HepG2 (cell line): ENCODE measurements around the gene APOM. TPM values are rescaled to one million over a fixed set of nuclear protein-coding genes. Genes with fewer than 3 reads are reported as not detected.

Source experiments
- ATAC-seq: fragments of 200-7000 bp; cut with Tn5 transposase; 3 replicates; pipeline ENCODE4 v1.9.1; 2020; ENCODE audit warnings: mild to moderate bottlenecking, moderate library complexity
- BruUV-seq: library from RNA; stranded (reverse); fragments of 400-500 nt; replicated peaks from 2 replicates; lab custom pipeline; 2021; lab: Mats Ljungman, UMichigan
- CTCF ChIA-PET: fragments of 300-600 bp; formaldehyde crosslinking; extraction: SDS; loops from one replicate; lab custom pipeline; 2021; ENCODE audit warnings: low total read pairs, inconsistent platforms, low intra/inter-chr PET ratio; lab: Yijun Ruan, JAX
- POLR2A ChIA-PET: fragments of 350-600 bp; sonication (Branson Sonifier 250); formaldehyde crosslinking; loops from one replicate; lab custom pipeline; 2020; ENCODE audit warnings: antibody characterized with exemption, inconsistent platforms; lab: Yijun Ruan, JAX
- DNase-seq: peaks from one replicate; pipeline ENCODE4 v3.0.0-alpha.2; 2015; ENCODE audit warnings: low spot score
- FAIRE-seq: peaks from 3 replicates; lab custom pipeline; 2011; peaks lifted over from hg19 to GRCh38; lab: Jason Lieb, UNC
- H2AFZ ChIP-seq: one replicate; pipeline ENCODE4 v1.6.1; 2011; ENCODE audit warnings: low read length, inconsistent platforms
- H3K27ac ChIP-seq: fragments of 300-600 bp; 3 replicates; pipeline ENCODE4 v1.8.0; 2011; ENCODE audit warnings: mixed run types, mild to moderate bottlenecking, mixed read lengths, low read length, inconsistent platforms; ENCODE audit not compliant: insufficient read depth; ENCODE audit errors: extremely low read length
- H3K27me3 ChIP-seq, 2 experiments: fragments of 200-600 bp in 1 of 2; 2 replicates in 1 of 2; 3 replicates in 1 of 2; pipeline versions ENCODE4 v1.6.0 to v1.8.0; 2011; ENCODE audit warnings: low read length in 2 of 2, mild to moderate bottlenecking in 2 of 2, moderate library complexity in 2 of 2, inconsistent platforms in 1 of 2; ENCODE audit not compliant: insufficient read depth in 2 of 2, control insufficient read depth in 1 of 2
- H3K36me3 ChIP-seq, 2 experiments: fragments of 200-600 bp in 1 of 2; replicated peaks in 1 of 2; 2 replicates in 1 of 2; 3 replicates in 1 of 2; pipeline versions ENCODE4 v1.5.1 to v1.8.0; 2011; ENCODE audit warnings: low read length in 2 of 2, inconsistent platforms in 1 of 2; ENCODE audit not compliant: insufficient read depth in 2 of 2, control insufficient read depth in 1 of 2
- H3K4me1 ChIP-seq: 2 replicates; pipeline ENCODE4 v1.5.1; 2012; ENCODE audit warnings: low read length, inconsistent platforms; ENCODE audit not compliant: insufficient read depth
- H3K4me2 ChIP-seq: 2 replicates; pipeline ENCODE4 v1.6.0; 2011; ENCODE audit warnings: low read depth, low read length, inconsistent platforms
- H3K4me3 ChIP-seq, 3 experiments: fragments of 200-600 bp in 1 of 3; sonication (generic), shearing (Covaris generic) in 1 of 3; replicated peaks in 1 of 3; 2 replicates each; pipeline ENCODE4 v1.5.1; 2011 to 2016; ENCODE audit warnings: low read length in 3 of 3, inconsistent platforms in 2 of 3, low read depth in 2 of 3, mild to moderate bottlenecking in 2 of 3, control low read depth in 1 of 3, mixed read lengths in 1 of 3; ENCODE audit not compliant: insufficient read depth in 1 of 3
- H3K79me2 ChIP-seq: one replicate; pipeline ENCODE4 v1.6.1; 2011; ENCODE audit warnings: low read length, inconsistent platforms; ENCODE audit not compliant: insufficient read depth
- H3K9ac ChIP-seq: 2 replicates; pipeline ENCODE4 v1.6.0; 2011; ENCODE audit warnings: mild to moderate bottlenecking, low read depth, low read length, inconsistent platforms; ENCODE audit not compliant: insufficient read depth
- H3K9me3 ChIP-seq: 2 replicates; pipeline ENCODE4 v1.5.1; 2012; ENCODE audit warnings: mild to moderate bottlenecking, low read length
- H4K20me1 ChIP-seq: 2 replicates; pipeline ENCODE4 v1.6.0; 2011; ENCODE audit warnings: inconsistent platforms, mild to moderate bottlenecking, low read length, moderate library complexity; ENCODE audit not compliant: insufficient read depth
- AGO2 ChIP-seq: fragments of 200-400 bp; formaldehyde crosslinking; optimal IDR thresholded peaks from 2 replicates; pipeline ENCODE3; 2017; ENCODE audit warnings: mild to moderate bottlenecking, low read depth, low read length, moderate library complexity
- ELF4 ChIP-seq: sonication (generic); formaldehyde crosslinking; IDR thresholded peaks from 2 replicates; pipeline ENCODE4 v1.5.0; 2020; ENCODE audit warnings: missing genetic modification reagents, mild to moderate bottlenecking, moderate library complexity, borderline replicate concordance
- HNRNPL ChIP-seq: fragments of 200-400 bp; formaldehyde crosslinking; IDR thresholded peaks from 2 replicates; pipeline ENCODE4 v1.6.1; 2017; ENCODE audit warnings: mild to moderate bottlenecking, low read depth, low read length
- KLF16 ChIP-seq, 2 experiments: sonication (generic) in 1 of 2; formaldehyde crosslinking in 1 of 2; IDR thresholded peaks; 2 replicates each; pipeline versions ENCODE4 v1.6.1 to v1.8.0; 2016 to 2023; ENCODE audit warnings: missing genetic modification reagents in 2 of 2, missing compliant biosample characterization in 1 of 2
- NFIB ChIP-seq: sonication (generic); formaldehyde crosslinking; IDR thresholded peaks from 2 replicates; pipeline ENCODE4 v1.9.0; 2021; ENCODE audit warnings: missing genetic modification reagents, mild to moderate bottlenecking, borderline replicate concordance
- NONO ChIP-seq, 2 experiments: fragments of 450-650 bp in 1 of 2; sonication (generic) in 1 of 2; formaldehyde crosslinking in 1 of 2; IDR thresholded peaks in 1 of 2; conservative IDR thresholded peaks in 1 of 2; 2 replicates each; pipeline versions ENCODE4 v1.6.1 to v1.8.0; 2017 to 2022; ENCODE audit warnings: mild to moderate bottlenecking in 1 of 2, missing genetic modification reagents in 1 of 2, moderate library complexity in 1 of 2
- PHF8 ChIP-seq: sonication (generic); formaldehyde crosslinking; IDR thresholded peaks from 2 replicates; pipeline ENCODE4 v1.5.0; 2020; ENCODE audit warnings: missing genetic modification reagents
- RBFOX2 ChIP-seq: fragments of 200-400 bp; formaldehyde crosslinking; IDR thresholded peaks from 2 replicates; pipeline ENCODE4 v1.6.1; 2017; ENCODE audit warnings: low read depth, mild to moderate bottlenecking, low read length
- RXRA ChIP-seq: sonication (generic); formaldehyde crosslinking; IDR thresholded peaks from 2 replicates; pipeline ENCODE4 v1.5.1; 2020; ENCODE audit warnings: missing genetic modification reagents
- ZC3H13 ChIP-seq: sonication (generic); formaldehyde crosslinking; IDR thresholded peaks from 2 replicates; pipeline ENCODE4 v1.8.1; 2023; ENCODE audit warnings: mild to moderate bottlenecking, missing genetic modification reagents, moderate library complexity
- ZNF225 ChIP-seq: sonication (generic); formaldehyde crosslinking; IDR thresholded peaks from 2 replicates; pipeline ENCODE4 v1.4.0; 2020; ENCODE audit warnings: mild to moderate bottlenecking, missing genetic modification reagents
- ZNF605 ChIP-seq: sonication (generic); formaldehyde crosslinking; IDR thresholded peaks from 2 replicates; pipeline ENCODE4 v1.8.0; 2022; ENCODE audit warnings: mild to moderate bottlenecking, missing genetic modification reagents
- ZNF687 ChIP-seq: sonication (generic); formaldehyde crosslinking; IDR thresholded peaks from 2 replicates; pipeline ENCODE4 v1.5.1; 2020; ENCODE audit warnings: mild to moderate bottlenecking, missing genetic modification reagents, moderate library complexity
- ZNF790 ChIP-seq: sonication (generic); formaldehyde crosslinking; IDR thresholded peaks from 2 replicates; pipeline ENCODE4 v1.8.0; 2022; ENCODE audit warnings: missing genetic modification reagents, mild to moderate bottlenecking, borderline replicate concordance
- WGBS: methylation state at CpG from one replicate; pipeline ENCODE4 v1.1.6; 2017; ENCODE audit warnings: low lambda C conversion rate; 5-methylcytosine and 5-hydroxymethylcytosine counted together
- in situ Hi-C: cut with HindIII; loops from 2 replicates; pipeline ENCODE4 v1.10.0; 2017; ENCODE audit warnings: low pct_unique_long_range_greater_than_20kb; ENCODE audit not compliant: extremely low pct_ligation_motif_present
- intact Hi-C: fragments of 100-400 bp; cut with micrococcal nuclease; formaldehyde crosslinking; loops from one replicate; pipeline ENCODE4 v1.10.0; 2022; ENCODE audit not compliant: unreplicated experiment
- polyA plus RNA-seq, 8 experiments: library from polyadenylated mRNA; depleted of rRNA in 3 of 8; stranded (reverse) in 7 of 8; unstranded in 1 of 8; fragments of >200 nt; fragmentation: Illumina TruSeq in 4 of 8; extraction: Trizol in 4 of 8; gene quantifications; 2 replicates each; pipeline versions ENCODE4 v1.2.1 to v1.2.3, GENCODE V29; 2011 to 2016; ENCODE audit warnings: low read depth in 4 of 8, missing spikeins in 1 of 8, mixed read lengths in 1 of 8; ENCODE audit not compliant: insufficient read depth in 1 of 8
- total RNA-seq, 5 experiments: library from RNA; depleted of rRNA; stranded (reverse); fragments of >200 nt; fragmentation: Illumina TruSeq; extraction: Trizol; gene quantifications; 2 replicates each; pipeline ENCODE4 v1.2.3, GENCODE V29; 2016; ENCODE audit warnings: low read depth in 1 of 5

APOM gene
- total and polyA plus RNA-seq, 2 of the 13 experiments (the other 11 are each of a cell fraction or from before 2014, with no cell fraction given) = 98.2 to 1,140 TPM

DNA sequence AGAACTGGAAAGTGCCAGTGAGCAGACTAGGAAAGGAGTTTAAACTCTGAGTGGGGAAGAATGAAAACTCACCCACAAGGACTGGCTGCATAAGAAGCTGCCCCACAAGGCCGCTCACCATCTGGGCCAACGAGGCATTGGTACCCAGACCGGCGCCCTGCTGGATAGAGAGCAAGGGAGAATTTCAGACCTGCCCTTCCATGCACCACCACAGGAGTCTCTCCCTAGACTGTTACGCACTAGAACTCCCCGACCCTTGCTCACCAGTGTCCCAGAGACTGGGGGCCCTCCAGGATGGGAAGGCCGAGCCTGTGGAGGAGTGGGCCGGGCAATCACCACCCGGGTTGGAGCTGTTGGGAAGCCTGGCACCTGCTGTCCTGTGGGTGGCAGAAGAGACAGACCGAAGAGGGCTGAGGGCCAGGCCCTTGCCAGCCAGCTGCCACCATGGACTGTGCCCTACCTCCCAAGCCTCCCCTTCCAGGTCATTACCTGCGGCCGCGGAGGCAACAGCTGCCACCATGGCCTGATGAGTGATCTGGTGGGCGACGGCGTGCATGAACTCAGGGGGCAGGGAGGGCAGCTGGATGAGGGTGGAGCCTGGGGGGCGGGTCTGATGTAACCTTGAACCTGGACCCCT is 11.8 kb upstream of the APOM start:
- no peak for DNase-seq
- in situ Hi-C loops (no loop called here), intact Hi-C loops (no loop called here)
- peak overlapping the region; percentile 5 for H3K27ac ChIP-seq
- peaks cover 10% of the 10 kb centered on the region for H3K79me2 ChIP-seq
- H3K36me3 ChIP-seq = peaks cover 72 to 92% of the 10 kb centered on the region in 2 experiments
- H3K4me2 ChIP-seq = peak overlapping the region; percentile 18; the same call in 1 of the 2 replicates
- WGBS = 92% methylated on average over 9 of the region's 17 CpGs
- CTCF ChIA-PET = no interaction called here
- ATAC-seq = peak; percentile 58
- H3K4me3 ChIP-seq = no peak overlapping the region; a peak in 1 of 6 replicates
- peaks cover 28% of the 10 kb centered on the region for H3K4me1 ChIP-seq
- POLR2A ChIA-PET = interaction anchor here (0.8 to 3.6 kb wide), 8 partner anchors 9 to 186 kb away, joined by 3 to 104 read pairs (median 7); partner anchors contain the start of genes APOM, BAG6, C6orf47 and CSNK2B
- H3K9me3 ChIP-seq = no peaks in the 10 kb centered on the region
- peak; percentile 70 for TF ChIP-seq AGO2
- no peak for TF ChIP-seq NONO (IDR thresholded peaks at IDR 0.05)
- TF ChIP-seq NONO (CRISPR knock-in tag; conservative IDR thresholded peaks at IDR 0.05) = 0 out of 2 replicates have a peak, but pooled peaks have one; percentile 5
- TF ChIP-seq RXRA = peak; percentile 17; the same call in 1 of the 2 replicates
- no peak for TF ChIP-seq ELF4 (CRISPR knock-in tag)
- peak; percentile 43 for TF ChIP-seq ZNF687 (CRISPR knock-in tag)
- TF ChIP-seq ZNF790 (CRISPR knock-in tag) = peak; percentile 49; the same call in 1 of the 2 replicates
- TF ChIP-seq NFIB (CRISPR knock-in tag) = 0 out of 2 replicates have a peak, but pooled peaks have one; percentile 87
- TF ChIP-seq ZC3H13 (CRISPR knock-in tag) = no peak
- TF ChIP-seq RBFOX2 = peak; percentile 67; the same call in 1 of the 2 replicates
- TF ChIP-seq KLF16 (CRISPR knock-in tag; IDR thresholded peaks at IDR 0.05) = no peak
- TF ChIP-seq ZNF605 (CRISPR knock-in tag) = 0 out of 2 replicates have a peak, but pooled peaks have one; percentile 13
- TF ChIP-seq HNRNPL = peak; percentile 79; the same call in 1 of the 2 replicates
- no peak for TF ChIP-seq PHF8
- 0 out of 2 replicates have a peak, but pooled peaks have one; percentile 35 for TF ChIP-seq ZNF225 (CRISPR knock-in tag)
- TF ChIP-seq, all 625 proteins: peak for 10
- FAIRE-seq = no peak
- H3K9ac ChIP-seq = no peak overlapping the region
- no peaks in the 10 kb centered on the region for H3K27me3 ChIP-seq
- H4K20me1 ChIP-seq = no peaks in the 10 kb centered on the region
- no TSS peak for BruUV-seq
- no peak overlapping the region for H2AFZ ChIP-seq
